ENCODE results near the gene LARP7.
A peak's percentile ranks its signal among the peaks of the same experiment; 100 is the strongest.
"Not testable (repeated sequence)": the region's sequence is repeated elsewhere in the genome, so short reads cannot be mapped to it uniquely, and the experiment has no call there.

The LARP7 gene

GRCh38 chr4:112636688-112637551 is at the start of gene LARP7, which contains the start of gene ZGRF1:
Gene LARP7, plus strand, starts transcription at chr4:112637143. Its CDS starts 7,527 bp downstream, at chr4:112644670.
Gene ZGRF1, minus strand, starts transcription at chr4:112636909. Its CDS starts 3,733 bp downstream, at chr4:112633176.
- peak; percentile 96 for DNase-seq

- DNase-seq: no peak
Measured at GRCh38 chr4:112589206-112589605, 47.7 kb upstream of the LARP7 start.

- DNase-seq: no peak
Measured at GRCh38 chr4:112591593-112591992, 45.4 kb upstream of the LARP7 start.

- no peak for DNase-seq
Measured at GRCh38 chr4:112592717-112593116, 44.2 kb upstream of the LARP7 start.

GRCh38 chr4:112593438-112594133 is 43.4 kb upstream of the LARP7 start:
- peak; percentile 3 for DNase-seq

- DNase-seq: no peak
Measured at GRCh38 chr4:112594993-112595392, 42.0 kb upstream of the LARP7 start.

- DNase-seq: peak; percentile 42
Measured at GRCh38 chr4:112604589-112604988, 32.4 kb upstream of the LARP7 start.

- DNase-seq: not testable (repeated sequence)
Measured at GRCh38 chr4:112612814-112613213, 24.1 kb upstream of the LARP7 start.

- no peak for DNase-seq
Measured at GRCh38 chr4:112616984-112617383, 20.0 kb upstream of the LARP7 start.

- no peak for DNase-seq
Measured at GRCh38 chr4:112626228-112626627, 10.7 kb upstream of the LARP7 start.

- DNase-seq: peak; percentile 11
Measured at GRCh38 chr4:112633477-112634235, 3.3 kb upstream of the LARP7 start.

- DNase-seq: peak; percentile 2
Measured at GRCh38 chr4:112637552-112637866, 566 bp downstream of the LARP7 start.

- DNase-seq: no peak
Measured at GRCh38 chr4:112642526-112642925, 5.6 kb downstream of the LARP7 start.

- not testable (repeated sequence) for DNase-seq
Measured at GRCh38 chr4:112644595-112645535, 7.9 kb downstream of the LARP7 start.

- DNase-seq: no peak
Measured at GRCh38 chr4:112645541-112646329, 8.8 kb downstream of the LARP7 start.

GRCh38 chr4:112646632-112647537 is 9.9 kb downstream of the LARP7 start:
- DNase-seq: no peak

- no peak for DNase-seq
Measured at GRCh38 chr4:112647785-112648184, 10.8 kb downstream of the LARP7 start.

- DNase-seq: no peak
Measured at GRCh38 chr4:112648263-112649054, 11.5 kb downstream of the LARP7 start.

- DNase-seq: no peak
Measured at GRCh38 chr4:112649055-112649408, 12.1 kb downstream of the LARP7 start.

All from RPMI8226 (cell line).